GM21717 (cell line): Measurements from ENCODE around the gene C5orf47.

Experiments used
- ATAC-seq: cut with Tn5 transposase; IDR thresholded peaks from one replicate; pipeline ENCODE4 v1.9.1; 2021; ENCODE audit warnings: mild to moderate bottlenecking, moderate library complexity; ENCODE audit not compliant: unreplicated experiment

C5orf47 gene, protein sequence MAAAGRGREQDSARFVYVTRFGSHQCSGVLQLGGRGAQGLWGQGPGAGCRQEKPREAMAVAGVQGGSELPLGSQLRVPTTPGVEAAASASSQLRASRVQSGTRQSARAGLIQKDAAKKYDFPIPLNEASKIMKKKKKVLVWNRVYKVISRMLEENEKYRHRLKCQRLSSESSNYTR

GRCh38 chr5:173988554-173989431 lies at the start of gene C5orf47:
C5orf47 (plus strand) TSS chr5:173989170; CDS start chr5:173989264, 94 bp downstream.
- ATAC-seq, result no peak

- no peak for ATAC-seq
These were observed 48.7 kb upstream of the C5orf47 start for GRCh38 chr5:173940269-173940668.

- no peak for ATAC-seq
These were observed 47.9 kb upstream of the C5orf47 start for GRCh38 chr5:173941102-173941501.

GRCh38 chr5:173941758-173942401 lies 47.1 kb upstream of the C5orf47 start:
- ATAC-seq, result no peak

DNA sequence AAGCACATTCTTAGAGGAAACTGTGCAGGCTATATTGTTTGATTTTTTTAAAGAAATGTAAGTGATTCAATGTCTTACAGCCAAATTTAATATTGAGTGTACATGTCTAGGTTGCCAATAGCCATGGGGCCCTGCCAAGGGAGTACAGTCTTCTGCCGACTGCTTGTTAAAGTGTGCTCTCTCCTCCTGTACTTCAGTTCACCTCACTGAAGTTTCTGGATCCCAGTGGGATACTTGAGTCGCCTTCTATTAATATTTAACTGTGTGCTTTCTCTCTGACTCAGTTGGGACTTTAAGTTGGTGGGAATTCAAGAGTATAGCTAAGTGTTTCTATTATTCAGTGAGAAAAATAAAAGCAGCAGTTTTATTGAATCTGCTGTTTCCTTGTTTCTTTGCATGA lies 44.5 kb upstream of the C5orf47 start:
- ATAC-seq, result no peak

DNA sequence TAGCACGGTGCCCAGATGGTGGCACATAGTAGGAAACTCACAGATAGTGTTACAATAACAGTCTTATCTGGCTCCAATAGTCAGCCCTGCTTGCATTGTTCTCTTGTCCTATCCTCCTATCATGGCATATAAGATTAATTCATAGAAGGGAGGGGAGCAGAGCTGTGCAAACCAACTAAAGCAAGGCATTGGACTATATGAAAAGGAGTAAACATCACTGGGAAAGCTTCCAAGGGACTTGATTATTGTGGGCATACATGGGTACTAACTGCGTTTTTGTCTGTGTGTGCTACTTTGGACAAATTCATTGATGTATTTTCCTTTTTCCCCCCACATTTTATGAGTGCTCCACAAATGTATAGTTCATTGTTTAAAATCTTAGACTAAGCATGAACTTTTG lies 43.8 kb upstream of the C5orf47 start:
- no peak for ATAC-seq

- no peak for ATAC-seq
These were observed 42.6 kb upstream of the C5orf47 start for GRCh38 chr5:173946323-173946722.

GRCh38 chr5:173950829-173951228 lies 38.1 kb upstream of the C5orf47 start:
- no peak for ATAC-seq

GRCh38 chr5:173953528-173954090 lies 35.4 kb upstream of the C5orf47 start:
- ATAC-seq, result no peak

DNA sequence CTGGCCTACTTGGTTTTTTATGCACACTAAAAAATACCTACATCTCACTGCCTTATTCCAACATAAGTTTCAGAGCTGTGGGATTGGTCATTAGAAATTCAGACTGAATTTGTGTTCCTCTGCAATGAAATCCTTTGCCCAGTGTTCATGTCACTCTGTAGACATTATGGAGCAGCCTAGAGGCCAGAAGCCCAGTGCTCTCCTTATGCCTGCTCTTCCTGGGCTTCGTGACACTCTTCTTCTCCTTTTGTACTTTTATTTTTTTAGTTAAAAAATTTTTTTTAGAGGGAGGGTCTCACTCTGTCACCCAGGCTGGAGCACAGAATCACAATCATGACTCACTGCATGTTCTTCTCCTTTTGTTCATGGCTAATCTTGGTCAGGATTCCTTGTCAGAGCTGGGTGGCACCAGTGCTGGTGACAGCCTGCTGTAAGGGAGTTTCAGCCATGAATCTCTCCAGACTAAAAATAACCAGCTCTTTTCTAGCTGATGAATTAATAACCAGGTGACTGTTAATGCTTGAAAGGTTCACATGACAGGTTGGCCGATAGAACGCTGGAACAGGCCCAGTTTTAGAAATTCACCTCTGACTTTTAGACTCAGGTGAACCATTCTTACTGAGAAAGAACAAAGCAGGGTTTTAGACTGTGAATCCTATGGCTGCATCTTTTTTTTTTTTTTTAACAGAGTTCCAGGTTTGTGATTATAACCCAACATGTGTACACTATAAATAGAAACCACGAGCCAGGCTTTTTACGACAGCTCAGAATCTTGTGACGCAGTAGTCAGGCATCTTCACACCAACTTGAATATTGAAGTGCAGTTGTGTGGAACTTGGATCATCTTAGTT lies 34.1 kb upstream of the C5orf47 start:
- no peak for ATAC-seq

GRCh38 chr5:173960986-173961385 lies 28.0 kb upstream of the C5orf47 start:
- no peak for ATAC-seq

- no peak for ATAC-seq
These were observed 27.6 kb upstream of the C5orf47 start for GRCh38 chr5:173961418-173961817.

DNA sequence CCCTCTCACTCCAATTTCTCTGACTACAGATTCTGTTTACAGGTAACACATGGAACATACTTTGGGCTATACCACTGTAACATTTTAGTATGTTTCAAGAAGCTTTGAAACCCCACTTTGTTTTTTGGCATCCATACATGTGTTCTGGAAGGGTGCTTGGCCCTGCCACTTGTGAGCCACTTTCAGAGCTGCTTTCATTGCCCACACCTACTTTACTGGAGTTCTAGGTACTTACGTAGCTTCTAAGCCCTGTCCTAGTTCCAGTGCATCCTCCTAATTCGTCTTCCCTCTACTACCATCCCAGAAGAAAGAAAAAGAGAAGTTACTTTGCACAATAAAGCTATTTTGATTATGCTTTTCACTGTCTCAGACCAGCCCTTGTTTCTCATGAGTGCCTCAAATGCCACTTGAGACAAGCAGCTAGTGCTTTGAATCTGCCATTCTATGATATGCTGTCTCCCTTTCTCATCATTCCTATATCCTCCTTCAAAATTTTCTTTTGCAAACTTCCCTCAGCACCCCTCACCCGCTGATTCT lies 26.5 kb upstream of the C5orf47 start:
- no peak for ATAC-seq

- ATAC-seq, result no peak
These were observed 25.7 kb upstream of the C5orf47 start for GRCh38 chr5:173963182-173963838.

DNA sequence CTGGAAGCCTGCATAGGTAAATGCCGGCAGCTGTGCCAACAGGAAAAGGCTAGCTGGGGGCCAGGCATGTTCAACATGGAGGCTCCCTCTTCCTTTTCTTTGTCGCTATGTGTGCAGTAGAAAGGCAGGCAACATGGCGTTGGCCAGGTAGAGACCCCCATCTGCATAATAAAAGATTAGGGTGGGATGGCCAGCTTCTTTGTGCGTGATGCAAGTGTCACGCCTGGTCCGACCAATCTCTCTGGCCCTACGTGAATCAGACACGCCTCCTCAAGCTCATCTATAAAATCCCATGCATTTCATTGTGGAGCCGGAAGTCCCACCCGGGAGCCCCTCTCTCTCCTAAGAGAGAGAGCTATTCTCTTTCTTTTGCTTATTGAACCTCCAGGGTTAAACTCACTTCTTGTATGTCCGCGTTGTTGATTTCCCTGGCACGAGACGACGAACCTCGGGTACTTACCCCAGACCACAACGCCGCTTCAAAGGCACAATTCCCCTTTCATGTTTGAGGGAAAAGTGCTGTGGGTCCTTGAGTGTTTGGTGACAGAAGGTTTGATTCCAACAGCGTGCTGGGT lies 25.0 kb upstream of the C5orf47 start:
- no peak for ATAC-seq

DNA sequence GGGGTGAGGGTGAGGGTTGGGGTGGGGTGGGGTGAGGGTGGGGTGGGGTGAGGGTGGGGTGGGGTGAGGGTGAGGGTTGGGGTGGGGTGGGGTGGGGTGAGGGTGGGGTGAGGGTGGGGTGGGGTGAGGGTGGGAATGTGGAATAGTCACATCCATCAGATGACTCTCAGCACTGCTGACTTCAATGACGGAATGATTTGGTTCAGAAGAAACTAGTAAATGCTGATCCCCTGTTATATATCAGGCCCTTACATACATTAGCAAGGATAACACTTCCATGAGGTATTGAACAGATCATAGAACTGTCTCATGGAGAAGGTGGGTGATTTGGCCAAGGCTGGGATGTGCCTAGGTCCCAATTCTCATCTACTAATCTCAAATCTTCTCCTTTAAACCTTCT lies 24.5 kb upstream of the C5orf47 start:
- no peak for ATAC-seq

DNA sequence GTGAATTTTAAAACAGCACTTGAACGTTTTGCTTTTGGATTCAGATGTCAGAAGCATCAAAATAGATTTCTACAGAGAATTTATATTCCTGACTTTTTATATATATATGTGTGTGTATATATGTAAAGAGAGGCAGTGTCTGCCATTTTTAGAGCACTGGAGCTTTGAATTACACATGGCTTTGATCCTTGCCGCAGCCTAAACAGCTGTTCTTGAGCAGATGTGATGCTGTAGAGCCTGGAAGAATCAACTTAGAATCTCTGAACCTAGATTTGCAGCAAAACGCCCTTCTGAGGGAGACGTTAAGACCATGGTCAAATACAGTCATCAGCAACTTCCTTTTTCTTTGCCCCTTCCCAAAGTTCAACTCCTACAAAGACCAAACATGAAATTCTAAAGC lies 21.7 kb upstream of the C5orf47 start:
- no peak for ATAC-seq

- ATAC-seq, result no peak
These were observed 20.7 kb upstream of the C5orf47 start for GRCh38 chr5:173968154-173968797.
